22Rv1 (cell line): ENCODE measurements around the gene VWA8.

Experiments
- ZFX ChIP-seq: fragments of 450-650 bp; IDR thresholded peaks from 2 replicates; pipeline ENCODE4 v1.6.1; 2017; ENCODE audit warnings: antibody characterized with exemption, borderline replicate concordance
- TF ChIP-seq, protein P1 (sequence below): fragments of 450-650 bp; IDR thresholded peaks from 2 replicates; pipeline ENCODE4 v1.5.1; 2017; ENCODE audit warnings: mild to moderate bottlenecking

DNA sequence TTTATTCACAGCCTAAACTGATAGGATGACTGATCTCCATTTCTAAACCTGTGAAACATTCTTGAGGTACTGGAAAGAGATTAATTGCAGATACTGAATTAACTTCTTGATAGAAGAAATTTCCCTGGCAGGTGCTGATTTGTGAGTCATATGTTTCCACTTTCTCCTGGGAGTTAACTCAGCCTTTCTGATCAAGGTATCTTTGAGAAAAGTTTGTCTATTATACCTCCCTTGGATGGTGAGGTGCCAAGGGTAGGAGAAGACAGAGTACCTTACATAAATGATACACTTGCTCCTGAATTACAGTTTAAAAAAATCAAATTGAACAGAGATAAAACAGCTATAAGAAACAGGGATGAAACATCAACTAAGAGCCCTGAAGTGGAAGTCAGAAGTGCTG is 380.6 kb downstream of the VWA8 start:
- TF ChIP-seq, protein P1, sequence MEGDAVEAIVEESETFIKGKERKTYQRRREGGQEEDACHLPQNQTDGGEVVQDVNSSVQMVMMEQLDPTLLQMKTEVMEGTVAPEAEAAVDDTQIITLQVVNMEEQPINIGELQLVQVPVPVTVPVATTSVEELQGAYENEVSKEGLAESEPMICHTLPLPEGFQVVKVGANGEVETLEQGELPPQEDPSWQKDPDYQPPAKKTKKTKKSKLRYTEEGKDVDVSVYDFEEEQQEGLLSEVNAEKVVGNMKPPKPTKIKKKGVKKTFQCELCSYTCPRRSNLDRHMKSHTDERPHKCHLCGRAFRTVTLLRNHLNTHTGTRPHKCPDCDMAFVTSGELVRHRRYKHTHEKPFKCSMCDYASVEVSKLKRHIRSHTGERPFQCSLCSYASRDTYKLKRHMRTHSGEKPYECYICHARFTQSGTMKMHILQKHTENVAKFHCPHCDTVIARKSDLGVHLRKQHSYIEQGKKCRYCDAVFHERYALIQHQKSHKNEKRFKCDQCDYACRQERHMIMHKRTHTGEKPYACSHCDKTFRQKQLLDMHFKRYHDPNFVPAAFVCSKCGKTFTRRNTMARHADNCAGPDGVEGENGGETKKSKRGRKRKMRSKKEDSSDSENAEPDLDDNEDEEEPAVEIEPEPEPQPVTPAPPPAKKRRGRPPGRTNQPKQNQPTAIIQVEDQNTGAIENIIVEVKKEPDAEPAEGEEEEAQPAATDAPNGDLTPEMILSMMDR: no peak
- no peak for TF ChIP-seq ZFX
